Measurements from ENCODE around the gene EDN3.

The EDN3 gene

GRCh38 chr20:59308493-59309201, 8.2 kb downstream of the EDN3 start:
- no peak for DNase-seq (ENCODE audit: low spot score)

DNA sequence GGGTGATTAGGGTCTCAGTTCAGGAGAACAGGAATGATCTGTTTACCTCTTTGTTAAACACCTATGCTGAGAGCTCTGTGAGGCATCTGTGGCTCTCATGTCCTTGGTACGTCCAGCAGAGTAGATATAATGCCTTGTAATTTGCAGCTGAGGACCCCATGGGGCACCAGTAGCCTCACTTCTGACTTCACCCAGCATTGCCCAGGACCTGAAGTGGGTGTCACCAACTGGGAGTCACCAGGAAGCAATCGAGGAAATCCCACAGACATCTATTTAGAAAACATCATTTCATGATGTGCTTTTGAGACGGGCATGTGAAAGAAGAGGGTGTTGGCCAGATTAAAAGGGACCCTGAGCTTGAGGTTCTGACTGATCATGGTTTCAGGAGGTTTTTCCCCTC, 8.8 kb downstream of the EDN3 start:
- DNase-seq (ENCODE audit: low spot score) = no peak

DNA sequence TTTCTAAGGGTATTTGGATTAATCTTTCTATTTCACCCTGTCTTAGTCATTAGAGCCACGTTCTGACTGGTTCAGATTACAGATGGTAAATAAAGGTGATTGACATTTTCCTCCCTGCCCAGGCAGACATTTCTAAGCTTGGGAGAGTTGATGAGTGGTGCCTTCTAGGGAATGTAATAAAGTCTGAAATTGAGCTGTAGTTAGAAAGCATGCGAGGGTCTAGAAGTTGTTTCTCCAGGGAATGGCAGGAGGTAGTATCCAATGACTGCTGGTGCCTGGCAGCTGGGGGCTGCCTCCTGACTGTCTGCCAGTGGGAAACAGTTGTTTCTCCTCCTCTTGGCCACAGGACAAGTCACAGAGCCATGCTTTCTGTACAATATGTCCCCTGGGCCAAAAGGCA, 14.6 kb downstream of the EDN3 start:
- DNase-seq (ENCODE audit: low spot score) = no peak

- no peak for DNase-seq (ENCODE audit: low spot score)
Observed at GRCh38 chr20:59316911-59317731, 16.7 kb downstream of the EDN3 start.

- DNase-seq (ENCODE audit: low spot score) = no peak
Observed at GRCh38 chr20:59318201-59318790, 17.9 kb downstream of the EDN3 start.

DNA sequence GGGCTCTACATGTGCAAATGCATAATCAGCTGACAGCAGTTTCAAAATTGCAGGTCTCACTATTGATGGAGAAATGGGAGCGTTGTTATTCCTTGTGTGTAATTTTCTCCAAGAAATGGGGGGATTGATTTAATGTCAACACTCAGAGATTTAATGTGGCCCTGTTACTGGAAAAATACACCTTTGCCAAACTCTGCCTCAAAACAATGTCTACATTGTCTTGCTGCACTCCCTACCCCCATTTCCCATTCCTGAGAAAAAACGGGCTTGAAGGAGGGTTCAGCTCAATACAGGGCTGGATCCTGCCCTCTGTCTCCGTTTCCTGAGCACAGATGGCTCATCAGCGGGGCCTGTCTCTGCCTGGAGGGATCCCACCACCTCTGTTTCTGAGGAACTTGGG, 18.4 kb downstream of the EDN3 start:
- no peak for DNase-seq (ENCODE audit: low spot score)

DNA sequence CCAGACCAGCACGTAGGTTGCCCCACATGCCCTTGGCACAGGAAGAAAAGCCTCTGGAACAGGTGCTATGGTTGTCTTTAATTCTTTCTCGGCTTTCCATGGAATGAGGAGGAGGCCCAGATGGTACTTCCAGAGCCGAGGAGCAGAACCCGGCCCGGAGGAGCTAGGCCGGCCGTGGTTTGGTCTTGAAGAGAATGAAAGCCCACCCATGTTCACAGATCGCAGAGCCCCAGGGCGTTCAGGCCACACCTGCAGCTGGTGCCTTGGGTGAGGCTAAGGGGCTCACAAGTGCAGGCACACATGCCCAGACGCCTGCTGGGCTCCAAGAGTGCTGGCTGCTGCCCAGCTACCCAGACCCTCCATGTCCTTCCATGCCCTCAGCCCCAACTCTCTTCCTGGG, 20.0 kb downstream of the EDN3 start:
- DNase-seq (ENCODE audit: low spot score) = no peak

GRCh38 chr20:59320854-59321647, 20.6 kb downstream of the EDN3 start:
- DNase-seq (ENCODE audit: low spot score) = no peak

- no peak for DNase-seq (ENCODE audit: low spot score)
Observed at GRCh38 chr20:59322081-59322480, 21.7 kb downstream of the EDN3 start.

DNA sequence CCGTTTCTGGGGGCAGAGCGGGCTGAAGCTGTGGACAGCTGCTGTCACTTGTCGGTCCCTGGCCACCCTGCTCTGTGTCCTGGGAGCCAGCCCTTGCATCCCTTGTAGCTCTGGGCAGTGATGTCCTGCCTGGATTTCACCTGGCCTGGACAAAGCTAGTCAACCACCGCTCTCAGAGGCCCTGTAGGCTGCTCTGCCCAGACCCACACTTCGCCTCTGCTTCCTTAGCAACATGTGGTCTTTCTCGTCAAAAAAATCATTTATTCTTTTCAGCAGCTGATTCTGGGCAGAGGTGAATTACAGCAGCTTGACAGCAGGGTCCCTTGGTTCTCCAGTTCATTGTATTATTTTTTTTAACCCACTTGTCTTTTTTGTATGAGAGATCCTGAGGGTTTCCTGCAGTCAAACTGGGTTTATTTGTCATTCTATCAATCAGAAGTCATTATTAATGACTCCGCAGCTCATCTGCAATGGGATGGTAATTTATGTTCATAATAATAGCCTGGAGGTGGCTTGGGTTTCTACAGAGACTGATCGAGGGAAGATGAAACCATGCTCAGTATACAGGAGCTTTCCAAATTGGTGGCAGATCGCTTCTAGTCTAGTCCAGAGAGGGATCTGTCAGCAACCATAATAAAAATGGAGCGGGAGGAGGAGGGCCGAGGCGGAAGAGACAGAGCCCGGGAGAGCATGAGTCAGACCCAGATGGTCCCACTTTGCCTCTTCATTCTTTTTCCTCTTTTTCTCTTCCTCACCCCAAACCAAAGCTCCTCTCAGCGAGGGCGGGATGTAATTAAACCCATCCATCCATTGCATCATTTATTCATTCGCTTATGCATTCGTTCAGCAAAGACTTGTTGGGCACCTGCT, 22.4 kb downstream of the EDN3 start:
- DNase-seq (ENCODE audit: low spot score) = no peak

DNA sequence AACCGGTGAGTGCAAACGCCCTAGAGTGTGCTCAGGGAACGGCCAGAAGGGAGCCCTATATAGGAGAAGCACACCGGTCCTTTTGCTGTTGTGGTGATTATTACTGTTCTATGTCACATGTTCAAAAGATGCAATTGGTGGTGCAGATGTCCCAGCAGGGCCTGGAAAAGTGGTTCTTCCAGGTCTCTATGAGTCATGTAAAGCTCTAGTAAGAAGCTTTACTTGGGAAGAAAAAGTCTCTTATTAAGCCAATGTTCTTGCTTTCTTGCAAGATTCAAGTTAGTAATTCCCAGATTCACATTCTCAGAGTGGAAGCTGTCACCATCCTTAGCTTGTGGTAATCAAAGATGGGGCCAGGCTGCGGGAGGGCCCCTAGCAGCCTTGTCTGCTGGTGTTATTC, 23.3 kb downstream of the EDN3 start:
- no peak for DNase-seq (ENCODE audit: low spot score)

- DNase-seq (ENCODE audit: low spot score) = no peak
Observed at GRCh38 chr20:59324521-59325141, 24.2 kb downstream of the EDN3 start.

- DNase-seq (ENCODE audit: low spot score) = no peak
Observed at GRCh38 chr20:59325142-59325523, 24.7 kb downstream of the EDN3 start.

DNA sequence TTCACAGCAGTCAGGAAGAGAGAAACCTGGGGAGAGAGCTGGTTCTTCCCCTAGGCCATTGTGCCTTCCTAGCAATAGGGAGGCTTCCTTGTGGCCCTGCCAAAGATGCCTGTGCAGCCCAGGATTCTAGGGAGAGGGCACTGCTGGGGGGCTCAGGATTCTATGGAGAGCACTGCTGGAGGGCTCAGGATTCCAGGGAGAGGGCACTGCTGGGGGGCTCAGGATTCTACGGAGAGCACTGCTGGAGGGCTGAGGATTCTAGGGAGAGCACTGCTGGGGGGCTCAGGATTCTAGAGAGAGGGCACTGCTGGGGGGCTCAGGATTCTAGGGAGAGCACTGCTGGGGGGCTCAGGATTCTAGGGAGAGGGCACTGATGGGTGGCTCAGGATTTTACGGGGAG, 25.8 kb downstream of the EDN3 start:
- DNase-seq (ENCODE audit: low spot score) = no peak

GRCh38 chr20:59328071-59328470, 27.7 kb downstream of the EDN3 start:
- no peak for DNase-seq (ENCODE audit: low spot score)

DNA sequence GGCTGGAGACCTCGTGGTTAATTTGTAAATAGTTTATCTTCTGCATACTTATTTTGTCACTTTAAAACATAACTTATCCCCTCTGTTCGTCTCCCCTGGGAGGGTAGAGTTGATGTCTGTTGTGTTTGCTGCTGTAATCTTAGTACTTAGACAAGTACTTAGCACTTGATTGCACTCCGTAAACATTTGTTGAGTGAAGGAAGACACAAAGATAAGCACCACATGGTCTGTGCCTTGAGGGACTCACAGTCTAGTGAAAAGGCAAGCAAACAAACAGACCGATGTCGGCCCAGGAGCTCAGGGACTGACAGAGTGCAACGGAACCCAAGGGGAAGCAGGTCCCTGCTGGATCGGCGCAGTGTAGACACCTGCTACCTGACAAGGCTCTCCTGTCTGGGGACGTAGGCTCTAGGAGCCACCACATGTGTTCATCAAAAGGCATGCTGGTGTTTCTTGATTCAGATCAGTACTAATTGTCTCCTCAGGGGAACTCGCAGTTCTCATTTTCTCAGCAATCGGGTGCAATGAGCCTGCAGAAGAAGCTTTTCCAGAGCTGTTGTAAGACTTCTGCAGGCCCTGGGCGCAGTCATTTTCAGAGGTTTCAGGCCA, 31.4 kb downstream of the EDN3 start:
- no peak for DNase-seq (ENCODE audit: low spot score)

DNA sequence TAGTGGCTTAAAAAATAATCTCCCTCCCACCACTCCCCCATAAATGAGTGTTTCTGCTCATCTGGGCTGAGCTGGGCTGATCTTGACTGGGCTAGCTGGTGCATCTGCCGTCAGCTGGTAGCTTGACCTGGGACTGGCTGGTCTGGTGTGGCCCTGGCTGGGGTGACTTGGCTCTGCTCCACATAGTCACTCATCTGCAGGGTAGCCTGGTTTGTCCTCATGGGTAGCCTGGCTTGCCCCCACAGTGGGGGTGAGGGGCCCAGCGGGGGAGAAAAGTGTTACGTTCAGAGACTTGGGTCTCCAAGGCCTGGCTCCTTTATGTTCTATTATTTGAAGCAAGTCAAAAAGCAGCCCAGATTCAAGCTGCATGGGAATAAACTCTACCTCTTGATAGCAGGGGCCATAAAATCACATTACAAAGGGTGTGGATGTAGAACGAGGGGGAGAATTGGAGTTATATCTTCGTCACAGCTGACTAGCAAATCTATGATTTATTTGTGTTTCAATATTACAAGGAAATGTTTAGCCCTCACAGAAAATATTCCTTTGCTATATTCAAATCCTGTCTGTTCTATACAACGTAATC, 32.9 kb downstream of the EDN3 start:
- DNase-seq (ENCODE audit: low spot score) = no peak

DNA sequence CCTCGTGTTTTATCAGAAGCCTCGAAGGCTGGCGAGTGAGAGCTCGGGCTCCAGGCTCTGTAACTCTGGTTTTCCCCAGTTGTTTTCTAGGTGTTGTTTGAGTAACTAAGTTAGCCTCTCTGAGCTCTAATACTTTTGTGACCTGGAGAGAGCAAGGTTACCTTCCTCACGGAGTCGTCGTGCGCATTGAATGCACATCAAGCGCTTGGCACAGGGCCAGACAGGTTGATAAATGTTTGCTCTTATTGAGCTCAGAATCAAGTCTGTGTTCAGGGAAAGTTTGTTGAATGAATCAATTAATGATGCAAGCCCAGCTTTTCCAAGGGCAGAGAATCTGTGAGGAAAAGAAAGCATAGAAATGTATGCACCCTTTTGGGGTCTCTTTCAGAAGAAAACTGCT, 33.5 kb downstream of the EDN3 start:
- DNase-seq (ENCODE audit: low spot score) = no peak

DNA sequence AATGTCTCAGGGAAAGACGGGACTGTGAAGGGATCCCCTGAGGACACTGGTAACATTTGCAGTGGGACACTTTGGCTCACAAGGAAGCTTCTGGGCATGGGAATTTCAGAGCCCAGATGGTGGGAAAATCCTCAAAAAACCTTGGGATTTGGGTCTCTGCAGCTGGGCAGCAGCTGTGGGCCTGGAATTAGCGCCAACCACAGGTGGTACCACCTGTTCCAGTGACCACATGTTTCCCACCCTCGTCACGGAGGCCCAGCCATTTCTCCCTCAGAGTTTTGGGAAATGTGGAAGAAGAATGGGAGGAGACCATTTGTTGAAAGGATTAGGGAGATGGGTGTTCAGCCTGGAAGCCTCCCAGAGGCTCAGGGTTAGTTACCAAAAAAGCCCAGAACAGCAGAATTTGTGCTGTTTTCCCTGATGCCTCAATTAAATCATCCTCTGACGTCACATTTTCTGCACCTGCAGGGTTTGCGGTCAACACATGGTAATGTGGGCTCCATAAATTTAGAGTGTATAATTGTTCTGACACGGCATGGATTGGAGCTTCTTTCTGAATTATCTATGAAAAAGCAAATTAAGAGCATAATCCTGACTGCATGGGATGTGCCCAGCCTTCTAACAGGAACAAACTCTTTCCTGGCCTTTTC, 34.4 kb downstream of the EDN3 start:
- DNase-seq (ENCODE audit: low spot score) = no peak

DNA sequence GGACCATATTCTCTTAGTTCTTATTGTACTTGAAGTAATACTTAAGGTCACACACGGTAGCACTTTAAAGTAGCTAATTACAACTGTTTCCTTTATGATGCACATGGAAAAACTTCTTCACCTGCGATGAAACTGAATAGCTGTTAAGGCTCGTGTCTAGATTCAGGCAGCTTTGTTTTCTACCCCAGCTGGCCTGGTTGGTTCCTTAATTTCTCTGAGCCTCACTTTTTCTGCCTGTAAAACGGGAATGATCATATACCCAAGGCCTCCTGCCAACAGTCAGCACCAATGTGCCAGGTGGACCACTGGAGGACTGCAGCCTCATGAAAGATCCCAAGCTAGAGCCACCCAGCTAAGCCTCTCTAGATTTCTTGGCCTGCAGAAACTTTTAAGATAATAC, 35.0 kb downstream of the EDN3 start:
- no peak for DNase-seq (ENCODE audit: low spot score)
